HEK293 (cell line): ENCODE results near the gene TTC23.

Experiments
- CTCF ChIA-PET: fragments of 350-600 bp; formaldehyde crosslinking; extraction: SDS; loops from one replicate; lab custom pipeline; 2021; ENCODE audit warnings: antibody characterized with exemption; lab: Yijun Ruan, JAX
- POLR2A ChIA-PET: fragments of 300-600 bp; formaldehyde crosslinking; extraction: SDS; loops from one replicate; lab custom pipeline; 2020; ENCODE audit warnings: antibody characterized with exemption, inconsistent platforms; lab: Yijun Ruan, JAX
- H3K27ac ChIP-seq: fragments of 200-500 bp; sonication (Bioruptor generic); 2 replicates; pipeline ENCODE4 v1.5.1; 2014; ENCODE audit warnings: low read depth, low read length, control low read depth, inconsistent platforms; ENCODE audit errors: extremely low read depth
- H3K36me3 ChIP-seq, 2 experiments: fragments of 200-500 bp in 1 of 2; sonication (Bioruptor generic) in 1 of 2; 1 replicate in 1 of 2; 2 replicates in 1 of 2; pipeline ENCODE4 v1.5.1; 2014 to 2017; ENCODE audit warnings: inconsistent platforms in 2 of 2, low read length in 2 of 2; ENCODE audit not compliant: control insufficient read depth in 2 of 2, insufficient read depth in 1 of 2
- H3K4me1 ChIP-seq: fragments of 200-500 bp; sonication (Bioruptor generic); 2 replicates; pipeline ENCODE4 v1.5.1; 2014; ENCODE audit warnings: mild to moderate bottlenecking, low read length, inconsistent platforms; ENCODE audit not compliant: control insufficient read depth, insufficient read depth
- H3K4me3 ChIP-seq: 2 replicates; pipeline ENCODE4 v1.5.1; 2011; ENCODE audit warnings: low read depth, mild to moderate bottlenecking, control low read depth, low read length, moderate library complexity
- H3K9me3 ChIP-seq: fragments of 200-500 bp; sonication (Bioruptor generic); 2 replicates; pipeline ENCODE4 v1.5.1; 2014; ENCODE audit warnings: low read depth, low read length, inconsistent platforms; ENCODE audit not compliant: control insufficient read depth, insufficient read depth
- FEZF1 ChIP-seq: fragments of 450-650 bp; formaldehyde crosslinking; IDR thresholded peaks from 2 replicates; pipeline ENCODE4 v1.5.1; 2016; ENCODE audit warnings: missing biosample characterization, missing genetic modification characterization
- PATZ1 ChIP-seq: fragments of 450-650 bp; formaldehyde crosslinking; IDR thresholded peaks from 2 replicates; pipeline ENCODE4 v1.5.1; 2016; ENCODE audit warnings: missing biosample characterization, missing genetic modification characterization
- SCRT2 ChIP-seq: fragments of 450-650 bp; formaldehyde crosslinking; IDR thresholded peaks from 2 replicates; pipeline ENCODE4 v1.5.1; 2016; ENCODE audit warnings: missing biosample characterization, missing genetic modification characterization
- SP3 ChIP-seq: fragments of 450-650 bp; formaldehyde crosslinking; IDR thresholded peaks from 2 replicates; pipeline ENCODE4 v1.5.1; 2016; ENCODE audit warnings: missing biosample characterization, missing genetic modification characterization
- TCF7L2 ChIP-seq: IDR thresholded peaks from 2 replicates; pipeline ENCODE4 v1.6.1; 2011; ENCODE audit warnings: low read depth, mild to moderate bottlenecking, inconsistent platforms, low read length, moderate library complexity, borderline replicate concordance
- TRIM28 ChIP-seq: IDR thresholded peaks from 2 replicates; pipeline ENCODE4 v1.6.1; 2011; ENCODE audit warnings: low read length, control low read depth, borderline replicate concordance
- ZFP37 ChIP-seq: fragments of 450-650 bp; formaldehyde crosslinking; IDR thresholded peaks from 2 replicates; pipeline ENCODE4 v1.5.1; 2016; ENCODE audit warnings: missing biosample characterization, missing genetic modification characterization
- ZNF121 ChIP-seq: fragments of 450-650 bp; formaldehyde crosslinking; IDR thresholded peaks from 2 replicates; pipeline ENCODE4 v1.5.1; 2016; ENCODE audit warnings: missing biosample characterization, missing genetic modification characterization
- ZNF16 ChIP-seq: fragments of 450-650 bp; formaldehyde crosslinking; IDR thresholded peaks from 2 replicates; pipeline ENCODE4 v1.5.1; 2016; ENCODE audit warnings: low read depth, missing biosample characterization, missing genetic modification characterization
- ZNF214 ChIP-seq: fragments of 450-650 bp; formaldehyde crosslinking; IDR thresholded peaks from 2 replicates; pipeline ENCODE4 v1.5.1; 2017; ENCODE audit warnings: missing biosample characterization, mild to moderate bottlenecking, missing genetic modification characterization, borderline replicate concordance
- ZNF248 ChIP-seq: fragments of 450-650 bp; formaldehyde crosslinking; IDR thresholded peaks from 2 replicates; pipeline ENCODE4 v1.5.1; 2017; ENCODE audit warnings: missing biosample characterization, missing genetic modification characterization
- ZNF391 ChIP-seq: fragments of 450-650 bp; formaldehyde crosslinking; IDR thresholded peaks from 2 replicates; pipeline ENCODE4 v1.5.1; 2016; ENCODE audit warnings: low read depth, missing biosample characterization, missing genetic modification characterization, borderline replicate concordance
- ZNF398 ChIP-seq: fragments of 450-650 bp; formaldehyde crosslinking; IDR thresholded peaks from 2 replicates; pipeline ENCODE4 v1.5.1; 2017; ENCODE audit warnings: missing biosample characterization, missing genetic modification characterization
- ZNF433 ChIP-seq: fragments of 450-650 bp; formaldehyde crosslinking; IDR thresholded peaks from 2 replicates; pipeline ENCODE4 v1.5.1; 2016; ENCODE audit warnings: missing biosample characterization, missing genetic modification characterization, low read depth
- ZNF488 ChIP-seq: fragments of 450-650 bp; formaldehyde crosslinking; IDR thresholded peaks from 2 replicates; pipeline ENCODE4 v1.5.1; 2016; ENCODE audit warnings: missing biosample characterization, missing genetic modification characterization
- ZNF530 ChIP-seq: fragments of 450-650 bp; formaldehyde crosslinking; IDR thresholded peaks from 2 replicates; pipeline ENCODE4 v1.5.1; 2016; ENCODE audit warnings: low read depth, missing biosample characterization, missing genetic modification characterization
- ZNF544 ChIP-seq: fragments of 450-650 bp; formaldehyde crosslinking; IDR thresholded peaks from 2 replicates; pipeline ENCODE4 v1.5.0; 2017; ENCODE audit warnings: missing biosample characterization, missing genetic modification characterization
- ZNF670 ChIP-seq: fragments of 450-650 bp; formaldehyde crosslinking; IDR thresholded peaks from 2 replicates; pipeline ENCODE4 v1.5.1; 2016; ENCODE audit warnings: missing biosample characterization, missing genetic modification characterization, low read depth
- ZNF768 ChIP-seq: fragments of 450-650 bp; formaldehyde crosslinking; IDR thresholded peaks from 2 replicates; pipeline ENCODE4 v1.5.1; 2018; ENCODE audit warnings: missing biosample characterization, mild to moderate bottlenecking, missing genetic modification characterization
- ZNF791 ChIP-seq: fragments of 450-650 bp; formaldehyde crosslinking; IDR thresholded peaks from 2 replicates; pipeline ENCODE4 v1.5.1; 2016; ENCODE audit warnings: missing biosample characterization, missing genetic modification characterization
- ZSCAN30 ChIP-seq: fragments of 450-650 bp; IDR thresholded peaks from 2 replicates; pipeline ENCODE4 v1.5.1; 2018; ENCODE audit warnings: missing biosample characterization, mild to moderate bottlenecking, missing genetic modification characterization, moderate library complexity

TTC23 gene

GRCh38 chr15:99170476-99171065 lies 78.8 kb downstream of the TTC23 start:
- ChIA-PET POLR2A (no interaction called here), CTCF (no interaction called here)
- Histone ChIP-seq H3K36me3 (peaks cover 7 to 51% of the 10 kb centered on the region in 2 experiments; a peak in 2 of 3 replicates), H3K27ac (no peak overlapping the region), H3K4me3 (no peak overlapping the region)
- no peak for TF ChIP-seq ZSCAN30
- peak; percentile 70 for TF ChIP-seq SCRT2 (tag by site-specific recombination)
- TF ChIP-seq, all 188 proteins: peak for 1
- Histone ChIP-seq H3K9me3 (no peaks in the 10 kb centered on the region), H3K4me1 (no peaks in the 10 kb centered on the region)

GRCh38 chr15:99169769-99170311 lies 79.5 kb downstream of the TTC23 start:
- CTCF ChIA-PET, result no interaction called here

GRCh38 chr15:99168601-99169580 lies 80.5 kb downstream of the TTC23 start:
- ChIA-PET CTCF (no interaction called here), POLR2A (interaction anchor here (1.2 kb wide), 1 partner anchor 64 kb away, joined by 3 read pairs; no protein-coding TSS in a partner anchor)
- Histone ChIP-seq H3K4me3 (no peak overlapping the region), H3K9me3 (no peaks in the 10 kb centered on the region), H3K27ac (no peak overlapping the region), H3K4me1 (no peaks in the 10 kb centered on the region), H3K36me3 (peaks cover 7 to 40% of the 10 kb centered on the region in 2 experiments; a peak in 2 of 3 replicates)
- TF ChIP-seq ZNF248 (tag by site-specific recombination) (no peak), TRIM28 (no peak), ZNF768 (tag by site-specific recombination) (no peak), SP3 (tag by site-specific recombination) (no peak), ZNF670 (tag by site-specific recombination) (no peak), PATZ1 (tag by site-specific recombination) (no peak), ZNF488 (no peak)

More at GRCh38 chr15:99169769-99170311, 79.5 kb downstream of the TTC23 start:
- no peak for TF ChIP-seq ZNF433 (tag by site-specific recombination)
- TF ChIP-seq ZNF791 (tag by site-specific recombination), result no peak
- TF ChIP-seq ZNF398 (tag by site-specific recombination), result no peak
- TF ChIP-seq TCF7L2, result no peak
- TF ChIP-seq ZNF214 (tag by site-specific recombination), result no peak
- no peak for TF ChIP-seq ZFP37
- no peak for TF ChIP-seq ZNF488
- no peak for TF ChIP-seq ZNF530
- no peak for TF ChIP-seq ZNF391 (tag by site-specific recombination)
- no peak for TF ChIP-seq FEZF1
- no peak for TF ChIP-seq ZNF121
- TF ChIP-seq ZNF16 (tag by site-specific recombination), result no peak
- no peak for TF ChIP-seq ZNF544 (tag by site-specific recombination)
- TF ChIP-seq, all 188 proteins: peak for 0
- no peak overlapping the region for H3K4me3 ChIP-seq
- H3K36me3 ChIP-seq, result peaks cover 7 to 47% of the 10 kb centered on the region in 2 experiments; a peak in 2 of 3 replicates
- POLR2A ChIA-PET, result no interaction called here
- H3K9me3 ChIP-seq, result no peaks in the 10 kb centered on the region
- no peaks in the 10 kb centered on the region for H3K4me1 ChIP-seq
- H3K27ac ChIP-seq, result no peak overlapping the region
